CD14-positive monocyte (primary cell): ENCODE results near the gene TAF1A. TPM values are rescaled to one million over a fixed set of nuclear protein-coding genes. Genes with fewer than 3 reads are reported as not detected.

Experiments used
- DNase-seq, 3 donors: peaks; one replicate each; pipeline ENCODE4 v3.0.0-alpha.2; 2011 to 2022
- H2AFZ ChIP-seq: 2 replicates; pipeline ENCODE4 v1.6.0; 2012; ENCODE audit warnings: mild to moderate bottlenecking, low read depth, low read length, inconsistent platforms; ENCODE audit not compliant: insufficient read depth, poor library complexity, severe bottlenecking
- H3K27ac ChIP-seq, 2 donors: 1 replicate in 1 of 2; 2 replicates in 1 of 2; pipeline ENCODE4 v1.5.1; 2012 to 2013; ENCODE audit warnings: low read length in 2 of 2, control low read depth in 1 of 2, inconsistent platforms in 1 of 2, low read depth in 1 of 2, mild to moderate bottlenecking in 1 of 2
- H3K27me3 ChIP-seq, 2 donors: one replicate each; pipeline versions ENCODE4 v1.6.0 to v1.6.1; 2011 to 2013; ENCODE audit warnings: low read length in 2 of 2; ENCODE audit not compliant: control insufficient read depth in 2 of 2, insufficient read depth in 2 of 2
- H3K36me3 ChIP-seq, 2 donors: replicated peaks in 1 of 2; 1 replicate in 1 of 2; 2 replicates in 1 of 2; pipeline versions ENCODE4 v1.5.1 to v1.6.1; 2012 to 2013; ENCODE audit warnings: low read length in 2 of 2, control low read depth in 1 of 2, inconsistent platforms in 1 of 2, mild to moderate bottlenecking in 1 of 2; ENCODE audit not compliant: insufficient read depth in 2 of 2, control insufficient read depth in 1 of 2
- H3K4me1 ChIP-seq, 2 donors: 1 replicate in 1 of 2; 2 replicates in 1 of 2; pipeline versions ENCODE4 v1.5.1 to v1.6.1; 2012 to 2013; ENCODE audit warnings: low read length in 2 of 2, control low read depth in 1 of 2, inconsistent platforms in 1 of 2, mild to moderate bottlenecking in 1 of 2, moderate library complexity in 1 of 2; ENCODE audit not compliant: insufficient read depth in 2 of 2, control insufficient read depth in 1 of 2
- H3K4me2 ChIP-seq: replicated peaks from 2 replicates; pipeline ENCODE3; 2012; ENCODE audit warnings: low read length, moderate library complexity, mild to moderate bottlenecking; ENCODE audit not compliant: poor library complexity, severe bottlenecking; ENCODE audit errors: extremely low read depth
- H3K4me3 ChIP-seq, 3 experiments: fragments of 200-600 bp in 1 of 3; sonication (generic) in 1 of 3; replicated peaks in 1 of 3; 1 replicate in 2 of 3; 2 replicates in 1 of 3; pipeline ENCODE4 v1.5.1; 2011 to 2013; ENCODE audit warnings: low read length in 3 of 3, mild to moderate bottlenecking in 3 of 3, control low read depth in 2 of 3, low read depth in 2 of 3, inconsistent platforms in 1 of 3, moderate library complexity in 1 of 3
- H3K79me2 ChIP-seq: 2 replicates; pipeline ENCODE4 v1.6.0; 2012; ENCODE audit warnings: mild to moderate bottlenecking, control low read depth, inconsistent platforms, low read length, moderate library complexity; ENCODE audit not compliant: insufficient read depth
- H3K9ac ChIP-seq: 2 replicates; pipeline ENCODE4 v1.6.0; 2017; ENCODE audit warnings: low read length, mild to moderate bottlenecking; ENCODE audit not compliant: insufficient read depth, poor library complexity, severe bottlenecking
- H3K9me3 ChIP-seq, 2 donors: replicated peaks in 1 of 2; 1 replicate in 1 of 2; 2 replicates in 1 of 2; pipeline versions ENCODE4 v1.5.1 to v1.6.1; 2012 to 2013; ENCODE audit warnings: low read length in 2 of 2, control low read depth in 1 of 2; ENCODE audit not compliant: control insufficient read depth in 1 of 2, insufficient read depth in 1 of 2
- H4K20me1 ChIP-seq: 2 replicates; pipeline ENCODE4 v1.6.0; 2012; ENCODE audit warnings: mild to moderate bottlenecking, low read length, control low read depth, moderate library complexity; ENCODE audit not compliant: insufficient read depth
- H3K27ac Mint-ChIP-seq, 7 donors: one replicate each; pipeline ENCODE4 v1.8.0; 2020; ENCODE audit warnings: mild to moderate bottlenecking in 7 of 7, mixed read lengths in 7 of 7, moderate library complexity in 6 of 7, inconsistent platforms in 2 of 7
- H3K27me3 Mint-ChIP-seq, 3 donors: one replicate each; pipeline ENCODE4 v1.8.0; 2021 to 2022; ENCODE audit warnings: low read depth in 3 of 3, mild to moderate bottlenecking in 3 of 3, mixed read lengths in 3 of 3, moderate library complexity in 3 of 3, inconsistent platforms in 1 of 3
- H3K36me3 Mint-ChIP-seq, 2 donors: one replicate each; pipeline ENCODE4 v1.8.0; 2020; ENCODE audit warnings: mixed read lengths in 2 of 2, inconsistent platforms in 1 of 2, mild to moderate bottlenecking in 1 of 2
- H3K4me1 Mint-ChIP-seq: one replicate; pipeline ENCODE4 v1.8.0; 2020; ENCODE audit warnings: mild to moderate bottlenecking, mixed read lengths
- H3K4me3 Mint-ChIP-seq, 2 donors: one replicate each; pipeline ENCODE4 v1.8.0; 2020; ENCODE audit warnings: mild to moderate bottlenecking in 2 of 2, mixed read lengths in 2 of 2, moderate library complexity in 1 of 2
- H3K9me3 Mint-ChIP-seq, 7 donors: one replicate each; pipeline ENCODE4 v1.8.0; 2020 to 2022; ENCODE audit warnings: mixed read lengths in 7 of 7, mild to moderate bottlenecking in 6 of 7, moderate library complexity in 6 of 7, inconsistent platforms in 2 of 7
- CTCF ChIP-seq: fragments of 200-600 bp; IDR thresholded peaks from one replicate; pipeline ENCODE4 v1.8.0; 2022; ENCODE audit warnings: antibody characterized with exemption, mild to moderate bottlenecking
- WGBS: methylation state at CpG from one replicate; pipeline ENCODE4 v1.1.5; 2013; ENCODE audit warnings: missing lambda C conversion rate; ENCODE audit not compliant: insufficient coverage; 5-methylcytosine and 5-hydroxymethylcytosine counted together
- intact Hi-C, 2 donors: fragments of 100-400 bp; cut with micrococcal nuclease; formaldehyde crosslinking; loops; one replicate each; pipeline versions ENCODE4 v1.15.0 to v1.15.1; 2023
- polyA plus RNA-seq, 3 donors: library from polyadenylated mRNA; depleted of rRNA in 1 of 3; unstranded in 2 of 3; stranded (reverse) in 1 of 3; fragments of 300-500 nt in 2 of 3; fragments of >200 nt in 1 of 3; fragmentation: Illumina TruSeq in 2 of 3; gene quantifications; 1 replicate in 2 of 3; 2 replicates in 1 of 3; pipeline ENCODE4 v1.2.3, GENCODE V29; 2012 to 2021

The TAF1A gene
- polyA plus RNA-seq, 3 donors = 1.3 to 5.1 (median 2.5) TPM

GRCh38 chr1:222523852-222524251 is 65.9 kb downstream of the TAF1A start:
- no peak overlapping the region for H3K9ac ChIP-seq
- H3K4me1 Mint-ChIP-seq = no peaks in the 10 kb centered on the region
- no peak for DNase-seq
- TF ChIP-seq CTCF = no peak
- H3K79me2 ChIP-seq = no peaks in the 10 kb centered on the region
- H3K27ac Mint-ChIP-seq = no peak overlapping the region
- H3K4me2 ChIP-seq = no peak overlapping the region
- H3K4me3 ChIP-seq = no peak overlapping the region
- no peaks in the 10 kb centered on the region for H4K20me1 ChIP-seq
- no peak overlapping the region for H2AFZ ChIP-seq
- no peaks in the 10 kb centered on the region for H3K4me1 ChIP-seq
- peaks cover 0 to 7% (median 4%) of the 10 kb centered on the region in 7 donors for H3K9me3 Mint-ChIP-seq
- intact Hi-C loops = no loop called here
- no peaks in the 10 kb centered on the region for H3K36me3 ChIP-seq
- H3K4me3 Mint-ChIP-seq = no peak overlapping the region
- no peaks in the 10 kb centered on the region for H3K36me3 Mint-ChIP-seq
- no peak overlapping the region for H3K27ac ChIP-seq
- 80% methylated on average over 1 of the region's 3 CpGs for WGBS
- H3K27me3 Mint-ChIP-seq = peaks cover 0 to 8% (median 1%) of the 10 kb centered on the region in 3 donors
- H3K9me3 ChIP-seq = no peaks in the 10 kb centered on the region
- H3K27me3 ChIP-seq = no peaks in the 10 kb centered on the region

- intact Hi-C loops = no loop called here
- 55% methylated on average over 7 of the region's 8 CpGs for WGBS
- Mint-ChIP-seq H3K36me3 (no peaks in the 10 kb centered on the region), H3K4me1 (no peaks in the 10 kb centered on the region), H3K9me3 (peaks cover 0 to 4% (median under 1%) of the 10 kb centered on the region in 7 donors), H3K27ac (no peak overlapping the region), H3K27me3 (peaks cover 0 to 7% (median 1%) of the 10 kb centered on the region in 3 donors), H3K4me3 (no peak overlapping the region)
- H4K20me1 ChIP-seq = no peaks in the 10 kb centered on the region
- H3K9me3 ChIP-seq = no peaks in the 10 kb centered on the region
- no peaks in the 10 kb centered on the region for H3K4me1 ChIP-seq
- no peaks in the 10 kb centered on the region for H3K27me3 ChIP-seq
- no peak overlapping the region for H3K4me2 ChIP-seq
- H3K4me3 ChIP-seq = no peak overlapping the region
- no peak overlapping the region for H3K27ac ChIP-seq
- TF ChIP-seq CTCF = no peak
- no peaks in the 10 kb centered on the region for H3K79me2 ChIP-seq
- H2AFZ ChIP-seq = no peak overlapping the region
- H3K9ac ChIP-seq = no peak overlapping the region
- H3K36me3 ChIP-seq = no peaks in the 10 kb centered on the region
- DNase-seq = no peak
Observed at GRCh38 chr1:222522105-222522915, 67.4 kb downstream of the TAF1A start.
